T-helper 17 cell (primary cell): Measurements from ENCODE around the gene SLC25A51. TPM values are rescaled to one million over a fixed set of nuclear protein-coding genes. Genes with fewer than 3 reads are reported as not detected.

Source experiments
- ATAC-seq: fragments of 150-1000 bp; cut with Tn5 transposase; 2 replicates; pipeline ENCODE4 v1.10.0; 2021; ENCODE audit warnings: mild to moderate bottlenecking, moderate library complexity
- DNase-seq, 3 donors: peaks; one replicate each; pipeline versions ENCODE4 v3.0.0 to v3.0.0-alpha.2; 2020 to 2021
- H3K9me3 ChIP-seq: one replicate; pipeline ENCODE4 v1.7.0; 2013; ENCODE audit warnings: low read length, mild to moderate bottlenecking; ENCODE audit not compliant: control insufficient read depth, poor library complexity, severe bottlenecking
- H3K27ac Mint-ChIP-seq: one replicate; pipeline ENCODE4 v1.8.0; 2022; ENCODE audit warnings: mild to moderate bottlenecking, moderate library complexity, mixed read lengths
- H3K27me3 Mint-ChIP-seq: one replicate; pipeline ENCODE4 v1.8.0; 2022; ENCODE audit warnings: mixed read lengths
- H3K36me3 Mint-ChIP-seq: one replicate; pipeline ENCODE4 v1.8.0; 2022; ENCODE audit warnings: low read depth, mixed read lengths
- H3K4me1 Mint-ChIP-seq: one replicate; pipeline ENCODE4 v1.8.0; 2022; ENCODE audit warnings: mild to moderate bottlenecking, mixed read lengths
- H3K4me3 Mint-ChIP-seq: one replicate; pipeline ENCODE4 v1.8.0; 2022; ENCODE audit warnings: mild to moderate bottlenecking, moderate library complexity, mixed read lengths
- total RNA-seq, 4 donors: library from RNA in 2 of 4; stranded (reverse) in 2 of 4; gene quantifications; one replicate each; pipeline ENCODE4 v1.2.3 and lab custom pipeline; 2022 to 2026

The SLC25A51 gene
- total RNA-seq, 2 donors from 2014 or later = 23.5 to 26.4 TPM

DNA sequence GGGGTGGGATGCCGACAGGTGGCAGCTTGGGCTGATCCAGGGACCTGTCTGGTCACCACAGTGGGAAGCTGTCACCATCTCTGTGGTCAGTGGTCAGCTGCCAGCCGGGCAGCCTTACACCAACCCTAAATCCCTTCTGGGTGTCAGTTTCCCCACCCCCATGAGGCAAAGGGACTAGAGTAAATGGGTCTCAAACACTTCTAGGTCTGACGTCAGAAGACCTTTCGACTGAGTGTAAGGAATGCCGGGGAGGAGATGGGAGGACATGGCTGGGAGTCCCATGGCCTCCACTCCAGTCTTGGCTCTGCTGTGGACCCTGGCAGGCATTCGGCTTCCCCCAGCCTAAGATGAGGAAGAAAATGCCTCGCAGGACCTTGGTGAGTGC, 40.3 kb upstream of the SLC25A51 start:
- Mint-ChIP-seq H3K4me1 (peaks cover 5% of the 10 kb centered on the region), H3K27me3 (no peaks in the 10 kb centered on the region), H3K4me3 (no peak overlapping the region), H3K36me3 (no peaks in the 10 kb centered on the region), H3K27ac (no peak overlapping the region)
- H3K9me3 ChIP-seq = no peaks in the 10 kb centered on the region
- DNase-seq (no peak), ATAC-seq (no peak)

DNA sequence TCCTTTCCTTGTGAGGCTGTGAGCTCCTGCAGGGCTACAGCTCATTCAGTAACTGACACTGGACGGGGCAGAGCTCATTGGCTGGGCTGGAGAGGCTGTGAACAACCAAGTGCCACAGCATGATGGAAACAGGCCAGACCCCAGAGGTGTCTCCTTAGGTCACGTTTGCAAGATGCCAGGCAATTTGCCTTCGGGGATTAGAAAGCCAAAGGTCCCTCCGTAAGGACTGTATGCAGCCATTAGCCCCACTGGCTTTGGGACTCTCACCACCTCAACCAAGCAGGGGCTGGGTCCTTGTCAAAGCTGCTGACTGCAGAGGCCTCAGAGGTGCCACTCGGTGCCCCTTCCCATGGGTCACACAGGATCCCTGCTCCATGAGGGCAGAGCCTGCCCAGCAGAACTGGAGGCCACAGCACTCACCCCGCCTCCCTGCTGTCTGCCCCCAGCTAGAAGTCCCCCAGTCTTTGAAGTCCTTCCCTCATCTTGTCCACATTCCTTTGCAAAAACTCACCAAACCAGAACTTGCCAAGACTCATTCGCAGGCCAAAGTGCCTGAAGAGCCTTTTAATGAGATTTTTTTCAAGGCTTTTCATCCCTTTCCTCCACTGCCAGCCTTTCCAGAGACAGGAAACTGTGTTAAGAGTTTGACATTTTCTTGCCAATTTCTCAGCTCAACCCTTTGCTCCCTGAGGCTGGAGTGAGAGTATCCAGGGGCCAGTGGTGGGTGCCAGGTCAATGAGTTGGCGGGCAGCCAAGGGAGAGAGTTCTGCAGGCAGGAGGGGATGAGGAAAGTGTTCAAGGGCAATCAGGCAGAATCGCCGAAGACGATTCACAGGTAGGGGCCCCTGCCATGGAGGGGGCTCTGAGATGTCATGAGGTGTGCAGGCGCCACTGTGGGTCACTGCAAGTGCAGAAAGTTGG, 39.7 kb upstream of the SLC25A51 start:
- Mint-ChIP-seq H3K27ac (no peak overlapping the region), H3K27me3 (no peaks in the 10 kb centered on the region), H3K36me3 (no peaks in the 10 kb centered on the region), H3K4me3 (no peak overlapping the region), H3K4me1 (peaks cover 5% of the 10 kb centered on the region)
- no peaks in the 10 kb centered on the region for H3K9me3 ChIP-seq
- no peak for DNase-seq
- no peak for ATAC-seq

- no peaks in the 10 kb centered on the region for H3K9me3 ChIP-seq
- no peak for DNase-seq
- Mint-ChIP-seq H3K27ac (no peak overlapping the region), H3K4me3 (no peak overlapping the region), H3K36me3 (no peaks in the 10 kb centered on the region), H3K27me3 (no peaks in the 10 kb centered on the region), H3K4me1 (peaks cover 5% of the 10 kb centered on the region)
- no peak for ATAC-seq
Measured at GRCh38 chr9:37942621-37943344, 38.9 kb upstream of the SLC25A51 start.

DNA sequence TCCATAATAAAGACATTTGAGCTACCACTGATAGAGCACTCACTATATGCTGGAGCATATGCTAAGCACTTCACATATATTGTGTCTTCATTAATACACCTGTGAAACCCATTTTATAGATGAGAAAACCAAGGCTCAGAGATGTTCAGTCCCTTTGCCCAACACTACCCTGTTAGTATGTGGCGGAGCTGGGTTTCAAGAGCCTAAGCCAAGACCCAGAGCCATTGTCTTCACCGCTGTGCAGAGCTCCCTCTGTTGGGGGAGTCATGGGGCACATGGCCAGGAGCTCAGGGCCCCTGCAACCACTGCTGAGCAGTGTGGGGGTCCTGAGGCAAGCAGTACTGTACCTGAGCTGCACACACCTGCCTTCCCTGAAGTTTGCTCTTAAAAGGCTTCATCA, 37.3 kb upstream of the SLC25A51 start:
- no peak for ATAC-seq
- Mint-ChIP-seq H3K4me3 (no peak overlapping the region), H3K36me3 (no peaks in the 10 kb centered on the region), H3K27me3 (no peaks in the 10 kb centered on the region), H3K27ac (no peak overlapping the region), H3K4me1 (peaks cover 6% of the 10 kb centered on the region)
- no peaks in the 10 kb centered on the region for H3K9me3 ChIP-seq
- no peak for DNase-seq

DNA sequence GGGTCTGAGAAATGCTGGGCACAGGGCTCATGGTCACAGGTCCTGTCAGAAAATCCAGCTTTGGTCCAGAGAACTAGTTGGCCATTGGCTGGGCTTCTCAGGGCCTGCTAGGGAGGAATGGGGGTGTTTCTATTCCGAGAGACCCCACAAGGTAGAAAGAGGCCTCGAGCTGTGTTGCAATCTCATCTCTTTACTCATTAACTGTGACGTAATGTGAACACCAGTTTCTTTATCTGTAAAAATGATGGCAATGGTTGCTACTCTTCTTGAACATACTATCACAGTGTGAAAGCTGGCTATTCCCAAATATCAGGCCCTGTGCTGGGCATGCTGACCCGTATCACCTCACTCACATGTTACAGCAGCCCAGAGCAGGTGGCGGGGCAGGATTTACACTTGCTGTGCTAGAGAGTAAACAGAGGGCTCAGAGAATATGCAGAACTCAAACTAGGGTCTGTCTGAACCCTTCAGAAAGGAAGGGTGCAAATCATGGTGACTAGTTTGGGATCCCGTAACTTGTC, 35.7 kb upstream of the SLC25A51 start:
- Mint-ChIP-seq H3K36me3 (no peaks in the 10 kb centered on the region), H3K4me3 (no peak overlapping the region), H3K4me1 (peaks cover 6% of the 10 kb centered on the region), H3K27me3 (no peaks in the 10 kb centered on the region), H3K27ac (no peak overlapping the region)
- H3K9me3 ChIP-seq = no peaks in the 10 kb centered on the region
- DNase-seq (no peak), ATAC-seq (no peak)

DNA sequence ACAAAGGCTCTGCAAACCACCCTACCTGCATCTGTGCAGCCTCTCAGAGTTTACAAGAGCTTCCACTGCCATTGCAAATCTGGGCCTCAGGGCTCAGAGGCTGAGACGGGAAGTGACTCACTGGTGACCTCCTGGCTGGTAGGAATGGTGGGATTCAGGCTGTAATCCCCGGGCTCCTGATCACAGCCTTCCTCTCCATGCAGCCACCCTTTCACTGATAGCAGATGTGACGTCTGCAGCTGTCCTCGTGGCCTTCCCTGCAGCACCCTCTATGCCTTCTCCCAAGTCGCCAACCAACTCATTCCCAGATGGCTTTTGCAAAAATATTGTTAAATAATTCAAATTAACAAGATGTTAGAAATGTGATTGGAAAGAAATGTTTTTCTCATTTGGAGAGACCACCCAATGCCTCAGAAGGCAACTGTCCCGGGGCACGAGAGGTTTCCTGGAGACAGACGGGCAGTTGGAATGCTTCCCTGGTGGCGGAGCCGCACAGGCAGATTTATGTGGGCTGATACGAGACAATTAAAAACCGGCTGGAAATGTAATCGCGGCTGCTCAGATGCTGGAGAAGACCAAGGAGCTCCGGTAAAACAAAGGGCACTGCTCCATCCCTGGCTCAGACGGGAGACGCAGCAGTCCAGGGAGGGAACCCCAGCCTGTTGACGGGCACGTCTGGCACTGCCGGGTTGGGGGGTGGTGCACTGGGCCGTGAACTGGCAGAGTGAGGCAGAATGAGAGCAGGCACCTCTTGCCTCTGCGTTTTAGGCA, 34.4 kb upstream of the SLC25A51 start:
- Mint-ChIP-seq H3K27me3 (no peaks in the 10 kb centered on the region), H3K27ac (no peak overlapping the region), H3K36me3 (no peaks in the 10 kb centered on the region), H3K4me1 (peaks cover 6% of the 10 kb centered on the region), H3K4me3 (no peak overlapping the region)
- ATAC-seq (no peak), DNase-seq (no peak)
- no peaks in the 10 kb centered on the region for H3K9me3 ChIP-seq

- H3K36me3 Mint-ChIP-seq = no peaks in the 10 kb centered on the region
- peaks cover 4% of the 10 kb centered on the region for H3K4me1 Mint-ChIP-seq
- H3K27me3 Mint-ChIP-seq = no peaks in the 10 kb centered on the region
- H3K4me3 Mint-ChIP-seq = no peak overlapping the region
- no peak overlapping the region for H3K27ac Mint-ChIP-seq
- no peak for DNase-seq
- no peak for ATAC-seq
- no peaks in the 10 kb centered on the region for H3K9me3 ChIP-seq
Measured at GRCh38 chr9:37937366-37937765, 33.4 kb upstream of the SLC25A51 start.

DNA sequence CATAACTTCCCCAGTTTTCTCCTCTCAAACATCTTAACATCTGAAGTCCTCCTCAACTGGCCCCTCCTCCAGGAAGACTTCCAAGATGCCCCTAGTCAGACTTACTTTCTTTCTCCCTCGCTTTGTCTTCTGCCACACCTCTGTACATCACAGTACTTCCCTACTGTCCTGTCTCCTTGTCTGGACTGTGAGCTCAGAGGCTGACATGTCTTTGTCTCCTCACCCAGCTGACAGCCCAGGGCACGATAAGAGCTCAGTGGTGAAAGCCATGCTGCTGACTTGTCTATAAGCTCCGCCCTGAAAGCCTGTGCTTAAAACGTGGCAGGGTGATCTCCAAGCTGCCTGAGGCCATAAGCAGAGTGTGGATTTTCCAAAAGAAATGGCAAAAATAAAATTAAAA, 33.0 kb upstream of the SLC25A51 start:
- Mint-ChIP-seq H3K4me3 (no peak overlapping the region), H3K27ac (no peak overlapping the region), H3K36me3 (no peaks in the 10 kb centered on the region), H3K27me3 (no peaks in the 10 kb centered on the region), H3K4me1 (peaks cover 3% of the 10 kb centered on the region)
- no peaks in the 10 kb centered on the region for H3K9me3 ChIP-seq
- ATAC-seq = no peak
- DNase-seq = no peak

DNA sequence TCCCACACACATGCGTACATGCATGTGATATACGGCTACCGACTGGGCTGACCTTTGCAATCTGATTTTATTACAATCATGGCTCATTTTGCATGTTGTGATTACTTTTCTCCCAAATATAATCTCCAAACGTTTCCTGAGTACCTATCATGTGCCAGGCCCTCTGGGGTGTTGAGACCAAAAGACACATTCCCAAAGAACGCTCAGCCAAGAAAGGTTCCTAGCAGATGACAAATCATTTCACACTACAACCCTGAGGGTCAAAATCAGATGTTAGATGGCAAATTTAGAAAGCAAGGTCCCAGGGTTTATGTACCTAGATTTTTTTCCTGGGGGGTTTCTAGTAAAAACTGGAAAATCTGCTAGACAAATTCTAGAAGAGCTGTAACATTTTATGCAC, 32.4 kb upstream of the SLC25A51 start:
- DNase-seq (no peak), ATAC-seq (no peak)
- Mint-ChIP-seq H3K4me3 (no peak overlapping the region), H3K27me3 (no peaks in the 10 kb centered on the region), H3K27ac (no peak overlapping the region), H3K4me1 (peaks cover 2% of the 10 kb centered on the region), H3K36me3 (no peaks in the 10 kb centered on the region)
- H3K9me3 ChIP-seq = no peaks in the 10 kb centered on the region

DNA sequence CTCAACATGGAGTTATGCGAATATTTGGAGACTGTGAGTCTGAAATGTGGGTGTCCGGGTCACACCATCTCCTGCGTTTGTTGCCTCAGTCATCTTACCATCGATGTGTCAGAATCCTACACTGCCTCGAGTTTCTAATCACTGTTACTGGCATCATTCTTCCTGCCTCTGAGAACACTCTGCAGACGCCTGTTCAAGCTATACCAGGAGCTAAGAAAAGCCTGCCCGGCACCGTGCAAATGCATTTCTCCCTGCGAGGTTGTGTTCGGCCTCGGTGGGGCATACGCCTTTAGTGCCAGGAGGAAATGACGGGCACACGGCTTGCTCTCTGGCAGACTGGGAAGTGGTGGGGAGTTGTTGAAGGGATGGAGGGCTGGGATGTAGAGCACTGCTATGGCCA, 31.2 kb upstream of the SLC25A51 start:
- no peak for DNase-seq
- Mint-ChIP-seq H3K27me3 (no peaks in the 10 kb centered on the region), H3K4me3 (no peak overlapping the region), H3K27ac (no peak overlapping the region), H3K36me3 (no peaks in the 10 kb centered on the region), H3K4me1 (peaks cover 2% of the 10 kb centered on the region)
- ATAC-seq = no peak
- no peaks in the 10 kb centered on the region for H3K9me3 ChIP-seq

DNA sequence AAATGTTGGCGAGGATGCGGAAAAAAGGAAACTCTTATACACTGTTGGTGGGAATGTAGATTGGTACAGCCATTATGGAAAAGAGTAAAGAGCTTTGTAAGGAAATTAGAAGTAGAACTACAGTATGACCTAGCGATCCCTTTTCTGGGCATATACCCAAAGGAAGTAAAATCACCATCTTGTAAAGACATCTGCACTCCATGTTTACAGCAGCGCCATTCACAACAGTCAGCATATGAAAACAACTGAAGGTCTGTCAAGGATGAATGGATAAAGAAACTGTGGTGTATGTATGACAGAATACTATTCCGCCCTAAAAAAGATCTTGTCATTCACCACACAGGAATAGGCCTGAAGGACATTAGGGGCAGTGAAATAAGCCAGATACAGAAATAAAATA, 27.7 kb upstream of the SLC25A51 start:
- Mint-ChIP-seq H3K4me3 (no peak overlapping the region), H3K27me3 (peaks cover 7% of the 10 kb centered on the region), H3K27ac (no peak overlapping the region), H3K36me3 (no peaks in the 10 kb centered on the region), H3K4me1 (no peaks in the 10 kb centered on the region)
- no peaks in the 10 kb centered on the region for H3K9me3 ChIP-seq
- no peak for ATAC-seq
- DNase-seq = no peak

GRCh38 chr9:37929441-37929895, 25.5 kb upstream of the SLC25A51 start:
- ATAC-seq = no peak
- Mint-ChIP-seq H3K27ac (no peak overlapping the region), H3K27me3 (peaks cover 24% of the 10 kb centered on the region), H3K4me1 (peaks cover 2% of the 10 kb centered on the region), H3K4me3 (no peak overlapping the region), H3K36me3 (no peaks in the 10 kb centered on the region)
- no peaks in the 10 kb centered on the region for H3K9me3 ChIP-seq
- no peak for DNase-seq
